SIG-M5 treated with dmso at 0.1 percent for 504 hours (cell line): ENCODE results near the gene FARP1.

ENCODE experiments used
- DNase-seq: peaks from one replicate; lab custom pipeline; 2025; ENCODE audit not compliant: unreplicated experiment; lab: John Stamatoyannopoulos, UW

Gene FARP1

GRCh38 chr13:98327371-98328270 is 184.7 kb downstream of the FARP1 start:
- no peak for DNase-seq

GRCh38 chr13:98328511-98328910 is 185.6 kb downstream of the FARP1 start:
- DNase-seq, result no peak

- DNase-seq, result no peak
Observed at GRCh38 chr13:98332222-98332621, 189.3 kb downstream of the FARP1 start.

GRCh38 chr13:98332691-98333090 is 189.8 kb downstream of the FARP1 start:
- no peak for DNase-seq

- no peak for DNase-seq
Observed at GRCh38 chr13:98333486-98333885, 190.6 kb downstream of the FARP1 start.

GRCh38 chr13:98334620-98335205 is 191.8 kb downstream of the FARP1 start:
- no peak for DNase-seq

DNA sequence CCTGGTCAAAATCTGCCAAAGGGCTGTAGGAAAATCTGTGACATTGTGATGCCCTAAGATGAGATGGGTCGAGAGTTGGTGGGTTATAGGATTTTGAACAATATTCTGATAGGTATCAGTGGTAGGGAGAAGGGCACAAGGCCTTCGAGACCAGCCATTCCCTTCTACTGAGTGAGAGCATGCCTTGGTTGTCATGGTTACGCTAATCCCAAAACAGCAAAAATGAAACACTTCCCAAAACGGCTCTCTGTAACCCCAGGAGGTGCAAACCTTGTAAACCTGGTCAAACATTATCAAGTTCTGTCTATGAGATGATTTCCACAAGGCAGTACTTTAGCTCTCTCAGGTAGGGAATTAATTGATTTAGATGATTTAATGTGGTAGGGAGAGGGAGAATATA is 192.8 kb downstream of the FARP1 start:
- DNase-seq, result no peak

GRCh38 chr13:98338310-98338709 is 195.4 kb downstream of the FARP1 start:
- DNase-seq, result no peak

DNA sequence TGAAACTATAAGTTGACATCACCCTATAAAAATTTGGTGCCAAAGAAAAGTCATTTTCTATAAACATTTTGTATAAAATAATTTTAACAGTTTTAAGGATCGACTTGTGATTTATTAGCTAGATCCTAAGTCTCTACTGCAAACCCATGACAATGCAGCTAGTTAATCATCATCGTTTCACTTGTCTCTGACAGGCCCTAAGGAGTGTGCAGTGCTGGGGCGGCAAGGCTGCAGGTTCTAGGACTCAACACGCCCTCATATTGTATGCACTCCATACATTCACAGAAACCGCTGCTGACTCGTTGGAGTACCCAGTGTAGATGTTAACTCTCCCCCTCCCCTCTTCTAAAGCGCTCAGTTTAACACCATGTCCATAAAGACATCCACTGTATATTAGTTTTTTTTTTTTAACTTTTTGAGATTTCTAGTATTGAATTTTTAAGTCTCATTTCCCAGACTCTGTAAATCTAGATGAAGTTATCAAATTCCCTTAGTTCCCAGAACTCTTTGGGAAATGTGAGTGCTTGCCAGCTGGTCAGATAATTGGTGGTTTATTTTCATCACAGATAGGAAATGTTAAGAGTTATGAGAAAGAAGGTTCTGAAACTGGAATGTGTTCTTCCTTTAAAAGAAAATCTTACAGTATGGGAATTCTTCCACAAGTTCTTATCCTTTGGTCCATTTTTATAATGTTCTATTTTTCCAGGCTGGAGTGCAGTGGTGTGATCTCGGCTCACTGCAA is 197.0 kb downstream of the FARP1 start:
- DNase-seq, result no peak

- no peak for DNase-seq
Observed at GRCh38 chr13:98342953-98343352, 200.1 kb downstream of the FARP1 start.

- no peak for DNase-seq
Observed at GRCh38 chr13:98343461-98343860, 200.6 kb downstream of the FARP1 start.

GRCh38 chr13:98344392-98344791 is 201.5 kb downstream of the FARP1 start:
- DNase-seq, result no peak

DNA sequence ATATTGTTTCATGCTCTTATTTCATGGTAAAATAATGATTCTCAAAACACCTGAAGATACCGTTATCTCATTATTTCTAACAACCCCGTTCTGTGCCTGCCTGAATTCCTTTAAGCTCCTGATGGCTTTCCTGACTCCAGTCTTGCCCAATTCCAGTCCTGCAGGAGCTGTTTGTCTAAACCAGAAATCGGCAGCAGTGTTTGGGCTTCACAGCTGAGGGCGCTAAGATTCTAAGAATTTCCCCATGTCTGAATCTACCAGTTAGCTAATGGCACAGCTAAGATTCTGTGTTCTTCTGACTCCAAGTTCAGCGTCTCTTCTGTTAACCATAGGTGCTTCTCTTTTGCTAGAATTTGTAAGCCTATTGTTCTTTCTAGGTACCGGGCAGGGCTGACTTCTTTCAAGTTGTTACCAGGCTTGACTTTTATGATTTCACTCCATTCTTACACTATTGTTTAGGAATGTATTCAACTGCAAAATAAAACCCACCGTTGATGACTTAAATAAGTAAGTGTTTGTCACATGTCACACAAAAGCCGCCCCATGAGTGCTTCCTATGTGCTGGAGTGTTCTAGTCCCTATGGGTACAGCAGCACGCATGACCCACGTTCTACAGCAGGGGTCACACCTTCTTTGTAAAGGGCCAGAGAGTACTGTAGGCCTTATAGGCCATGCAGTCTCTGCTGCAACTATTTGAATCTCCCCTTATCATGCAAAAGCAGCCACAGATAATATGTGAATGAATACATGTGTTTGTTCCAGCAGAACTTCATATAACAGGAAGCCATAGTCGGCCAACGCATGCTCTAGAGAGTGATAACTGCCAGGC is 202.4 kb downstream of the FARP1 start:
- DNase-seq, result no peak

- no peak for DNase-seq
Observed at GRCh38 chr13:98346904-98347636, 204.2 kb downstream of the FARP1 start.

DNA sequence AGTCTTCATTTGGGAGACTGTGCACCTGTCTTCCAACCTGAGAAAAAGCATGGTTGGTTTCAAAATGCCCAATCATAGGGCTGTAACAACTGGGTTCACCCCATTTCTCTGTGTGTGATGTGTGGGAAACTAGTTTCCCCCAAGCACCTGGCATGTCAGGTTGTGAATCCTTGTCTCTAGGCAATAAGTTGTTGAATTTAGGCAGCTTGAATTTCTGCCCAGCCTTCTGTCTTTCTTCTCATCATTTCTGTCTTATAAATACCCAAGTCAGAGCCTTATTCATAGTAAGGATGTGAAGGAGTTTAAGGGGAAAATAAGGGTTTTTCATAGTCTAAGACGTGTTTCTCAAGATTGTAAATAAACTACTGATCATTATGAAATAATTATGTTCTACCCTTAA is 204.9 kb downstream of the FARP1 start:
- no peak for DNase-seq

DNA sequence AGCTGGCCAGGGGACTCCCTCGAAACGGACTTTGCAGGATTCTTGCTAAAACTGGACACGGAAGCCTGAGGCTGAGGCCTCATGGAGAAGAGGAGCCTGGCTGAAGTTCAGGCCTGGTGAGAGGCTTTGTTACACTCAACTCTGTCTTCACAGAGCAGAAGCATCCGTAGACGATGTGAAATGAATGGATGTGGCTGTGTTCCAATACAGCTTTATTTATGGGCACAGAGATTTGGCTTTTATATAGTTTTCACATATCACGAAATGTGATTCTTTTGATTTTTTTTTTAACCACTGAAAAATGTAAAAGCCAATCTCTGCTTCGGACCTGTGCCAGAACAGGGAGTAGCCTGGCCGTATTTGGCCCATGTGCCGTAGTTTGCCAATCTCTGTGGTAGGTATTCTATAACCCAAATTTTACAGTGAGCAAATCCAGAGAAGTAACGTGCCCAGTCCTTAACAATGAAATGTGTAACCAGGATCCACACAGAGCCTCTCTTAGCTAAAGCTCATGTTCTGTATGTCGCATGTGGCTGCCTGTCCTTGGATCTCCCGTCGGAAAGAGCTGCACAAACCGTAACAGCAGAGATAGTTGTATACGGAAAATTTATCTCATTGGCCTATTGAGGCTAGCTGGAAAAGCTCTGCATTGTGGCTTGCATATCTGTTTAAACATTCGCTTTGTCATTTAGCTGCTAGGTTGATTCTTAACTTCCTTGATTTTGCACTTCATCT is 205.7 kb downstream of the FARP1 start:
- no peak for DNase-seq

GRCh38 chr13:98349731-98350305 is 206.9 kb downstream of the FARP1 start:
- no peak for DNase-seq

- DNase-seq, result no peak
Observed at GRCh38 chr13:98350746-98351330, 207.9 kb downstream of the FARP1 start.

DNA sequence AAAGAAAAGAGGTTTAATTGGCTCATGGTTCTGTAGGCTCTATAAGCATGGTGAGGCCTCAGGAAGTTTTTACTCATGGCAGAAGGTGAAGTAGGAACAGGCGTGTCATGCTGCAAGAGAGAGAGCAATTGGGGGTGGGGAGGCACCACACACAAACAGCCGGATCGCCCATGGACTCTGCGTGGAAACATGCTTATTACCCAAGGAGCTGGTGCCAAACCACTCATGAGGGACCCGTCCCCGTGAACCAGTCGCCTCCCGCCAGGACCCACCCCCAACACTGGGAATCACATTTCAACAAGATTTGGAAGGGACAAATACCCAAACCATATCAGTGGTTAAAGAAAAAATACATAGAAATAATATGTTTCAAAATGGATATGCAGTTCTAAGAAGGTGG is 208.7 kb downstream of the FARP1 start:
- no peak for DNase-seq
